Testis (tissue), 3 donors: Measurements from ENCODE around the gene SRRM1. TPM values are rescaled to one million over a fixed set of nuclear protein-coding genes. Genes with fewer than 3 reads are reported as not detected.

Experiments used
- DNase-seq: peaks from one replicate; pipeline ENCODE4 v3.0.0-alpha.2; 2019
- H3K27ac ChIP-seq, 2 donors: fragments of 200-600 bp; sonication (generic); one replicate each; pipeline ENCODE4 v1.5.1; 2019
- H3K27me3 ChIP-seq: fragments of 200-600 bp; sonication (generic); one replicate; pipeline ENCODE4 v1.5.1; 2019
- H3K36me3 ChIP-seq: fragments of 200-600 bp; sonication (generic); one replicate; pipeline ENCODE4 v1.5.1; 2017; ENCODE audit warnings: low read depth; ENCODE audit errors: missing control alignments
- H3K4me1 ChIP-seq: fragments of 200-600 bp; sonication (generic); one replicate; pipeline ENCODE4 v1.5.1; 2019
- H3K4me3 ChIP-seq, 2 donors: fragments of 200-600 bp; sonication (generic); one replicate each; pipeline ENCODE4 v1.5.1; 2017 to 2019
- H3K9me3 ChIP-seq: fragments of 200-600 bp; sonication (generic); one replicate; pipeline ENCODE4 v1.5.1; 2017
- CTCF ChIP-seq, 3 experiments: fragments of 450-650 bp in 2 of 3; fragments of 200-600 bp in 1 of 3; sonication (generic) in 1 of 3; IDR thresholded peaks; one replicate each; pipeline ENCODE4 v1.5.1; 2016 to 2019; ENCODE audit warnings: antibody characterized with exemption in 3 of 3, mild to moderate bottlenecking in 2 of 3, moderate library complexity in 1 of 3
- POLR2A ChIP-seq: fragments of 450-650 bp; IDR thresholded peaks from one replicate; pipeline ENCODE4 v1.6.1; 2017; ENCODE audit warnings: antibody characterized with exemption, mild to moderate bottlenecking, moderate library complexity
- WGBS, 2 donors: methylation state at CpG; one replicate each; pipeline ENCODE4 v1.1.5; 2018; 5-methylcytosine and 5-hydroxymethylcytosine counted together
- intact Hi-C: fragments of 100-400 bp; cut with DNase I; formaldehyde crosslinking; loops from one replicate; pipeline ENCODE4 v1.15.1; 2023; ENCODE audit warnings: low total_unique reads
- polyA plus RNA-seq: library from polyadenylated mRNA; stranded (reverse); fragments of 350-450 nt; fragmentation: Illumina TruSeq; extraction: RNeasy Lipid Tissue Mini Kit (QIAGEN cat#74804); gene quantifications from one replicate; pipeline ENCODE4 v1.2.3, GENCODE V29; 2014; ENCODE audit warnings: low read depth, low replicate concordance; ENCODE audit not compliant: insufficient read depth
- total RNA-seq, 2 donors: library from RNA; depleted of rRNA; stranded (reverse); fragments of >200 nt; gene quantifications; one replicate each; pipeline ENCODE4 v1.2.3, GENCODE V29; 2016

Gene SRRM1
- total and polyA plus RNA-seq, 3 donors from 2014 or later: 91.0 to 235 (median 193) TPM

GRCh38 chr1:24714859-24715520, 71.9 kb downstream of the SRRM1 start:
- WGBS, 2 donors: 69 to 76% methylated on average over 6 to 8 of the region's 8 CpGs
- Histone ChIP-seq H3K27me3 (no peaks in the 10 kb centered on the region), H3K36me3 (no peaks in the 10 kb centered on the region), H3K4me1 (no peaks in the 10 kb centered on the region), H3K27ac (no peak overlapping the region), H3K4me3 (no peak overlapping the region), H3K9me3 (no peaks in the 10 kb centered on the region)
- DNase-seq: peak; percentile 56
- TF ChIP-seq CTCF (IDR thresholded peaks at IDR 0.05) (no peak), POLR2A (no peak)
- intact Hi-C loops: no loop called here

- Histone ChIP-seq H3K27ac (no peak overlapping the region), H3K4me1 (peaks cover 5% of the 10 kb centered on the region), H3K36me3 (no peaks in the 10 kb centered on the region), H3K4me3 (peak overlapping the region in 1 of 2 donors; percentile 1), H3K27me3 (no peaks in the 10 kb centered on the region), H3K9me3 (no peaks in the 10 kb centered on the region)
- peak; percentile 43 for DNase-seq
- no peak for TF ChIP-seq POLR2A
- TF ChIP-seq CTCF (IDR thresholded peaks at IDR 0.05): no peak
- intact Hi-C loops: no loop called here
- WGBS, 2 donors: 61 to 88% methylated on average over 7 of the region's 7 CpGs
Observed at GRCh38 chr1:24715658-24716057, 72.6 kb downstream of the SRRM1 start.

- peaks cover 9% of the 10 kb centered on the region for H3K4me1 ChIP-seq
- H3K27ac ChIP-seq: no peak overlapping the region
- intact Hi-C loops: no loop called here
- H3K36me3 ChIP-seq: no peaks in the 10 kb centered on the region
- WGBS, 2 donors: 94 to 95% methylated on average over 8 of the region's 8 CpGs
- DNase-seq: no peak
- H3K9me3 ChIP-seq: no peaks in the 10 kb centered on the region
- H3K4me3 ChIP-seq: no peak overlapping the region
- H3K27me3 ChIP-seq: no peaks in the 10 kb centered on the region
- TF ChIP-seq CTCF (IDR thresholded peaks at IDR 0.05): no peak
- no peak for TF ChIP-seq POLR2A
Observed at GRCh38 chr1:24717887-24718650, 75.0 kb downstream of the SRRM1 start.

GRCh38 chr1:24720152-24720551, 77.0 kb downstream of the SRRM1 start:
- H3K36me3 ChIP-seq: no peaks in the 10 kb centered on the region
- peaks cover 13% of the 10 kb centered on the region for H3K4me1 ChIP-seq
- no peak overlapping the region for H3K4me3 ChIP-seq
- DNase-seq: peak; percentile 73
- TF ChIP-seq POLR2A (no peak), CTCF (IDR thresholded peaks at IDR 0.05) (no peak)
- H3K27me3 ChIP-seq: no peaks in the 10 kb centered on the region
- intact Hi-C loops: no loop called here
- WGBS, 2 donors: 43 to 45% methylated on average over 6 to 12 of the region's 12 CpGs
- H3K9me3 ChIP-seq: no peaks in the 10 kb centered on the region
- H3K27ac ChIP-seq: peak overlapping the region; percentile 1 to 71
